Measurements from ENCODE around the gene PRPF6. TPM values are rescaled to one million over a fixed set of nuclear protein-coding genes. Genes with fewer than 3 reads are reported as not detected.

The PRPF6 gene
- polyA plus RNA-seq, 1 donor from 2014 or later, result 91.9 TPM

DNA sequence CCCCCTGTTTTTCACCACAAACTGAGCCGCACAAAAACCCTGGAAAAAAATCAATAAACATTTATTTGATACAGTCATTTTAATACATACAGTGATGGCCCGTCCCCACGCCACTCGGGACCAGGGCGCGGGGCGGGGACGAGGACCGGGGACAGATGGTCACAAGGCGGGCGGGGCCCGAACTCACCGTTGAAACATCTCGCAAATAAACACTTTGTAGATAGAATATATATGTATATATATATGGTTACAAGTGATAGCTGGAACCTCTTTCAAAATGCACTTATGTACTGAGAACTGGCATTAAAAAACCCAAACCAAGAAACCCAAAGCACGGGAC is 24.3 kb upstream of the PRPF6 start:
- H3K36me3 ChIP-seq (ENCODE audit: insufficient read depth, low read length), result no peaks in the 10 kb centered on the region
- H3K4me3 ChIP-seq (ENCODE audit: low read length), result peak overlapping the region; percentile 98
- peak overlapping the region; percentile 28 for H3K27ac ChIP-seq (ENCODE audit: low read length)
- H3K9ac ChIP-seq (ENCODE audit: low read length), result peak overlapping the region; percentile 45
- H4K20me1 ChIP-seq (ENCODE audit: insufficient read depth), result no peaks in the 10 kb centered on the region
- no peaks in the 10 kb centered on the region for H3K9me2 ChIP-seq (ENCODE audit: insufficient read depth, low read length)
- no peaks in the 10 kb centered on the region for H3K27me3 ChIP-seq (ENCODE audit: insufficient read depth, low read depth, low read length)
- TF ChIP-seq POLR2AphosphoS5 (IDR thresholded peaks at IDR 0.05) (no peak), EP300 (conservative IDR thresholded peaks at IDR 0.05; ENCODE audit: poor library complexity, severe bottlenecking) (no peak), TAF1 (IDR thresholded peaks at IDR 0.05; ENCODE audit: low read depth) (no peak), MXI1 (conservative IDR thresholded peaks at IDR 0.05; ENCODE audit: poor library complexity, severe bottlenecking) (no peak), SMC3 (conservative IDR thresholded peaks at IDR 0.05; ENCODE audit: poor library complexity) (no peak), RAD21 (conservative IDR thresholded peaks at IDR 0.05) (no peak), REST (IDR thresholded peaks at IDR 0.05; ENCODE audit: borderline replicate concordance) (no peak), EZH2 (IDR thresholded peaks at IDR 0.05; ENCODE audit: borderline replicate concordance, insufficient read depth, low read length, poor library complexity, severe bottlenecking) (no peak)
- TF ChIP-seq, protein P1, sequence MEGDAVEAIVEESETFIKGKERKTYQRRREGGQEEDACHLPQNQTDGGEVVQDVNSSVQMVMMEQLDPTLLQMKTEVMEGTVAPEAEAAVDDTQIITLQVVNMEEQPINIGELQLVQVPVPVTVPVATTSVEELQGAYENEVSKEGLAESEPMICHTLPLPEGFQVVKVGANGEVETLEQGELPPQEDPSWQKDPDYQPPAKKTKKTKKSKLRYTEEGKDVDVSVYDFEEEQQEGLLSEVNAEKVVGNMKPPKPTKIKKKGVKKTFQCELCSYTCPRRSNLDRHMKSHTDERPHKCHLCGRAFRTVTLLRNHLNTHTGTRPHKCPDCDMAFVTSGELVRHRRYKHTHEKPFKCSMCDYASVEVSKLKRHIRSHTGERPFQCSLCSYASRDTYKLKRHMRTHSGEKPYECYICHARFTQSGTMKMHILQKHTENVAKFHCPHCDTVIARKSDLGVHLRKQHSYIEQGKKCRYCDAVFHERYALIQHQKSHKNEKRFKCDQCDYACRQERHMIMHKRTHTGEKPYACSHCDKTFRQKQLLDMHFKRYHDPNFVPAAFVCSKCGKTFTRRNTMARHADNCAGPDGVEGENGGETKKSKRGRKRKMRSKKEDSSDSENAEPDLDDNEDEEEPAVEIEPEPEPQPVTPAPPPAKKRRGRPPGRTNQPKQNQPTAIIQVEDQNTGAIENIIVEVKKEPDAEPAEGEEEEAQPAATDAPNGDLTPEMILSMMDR (IDR thresholded peaks at IDR 0.05; ENCODE audit: poor library complexity, severe bottlenecking), result no peak
- H2AFZ ChIP-seq (ENCODE audit: low read depth, low read length), result no peak overlapping the region
- H3F3A ChIP-seq (ENCODE audit: insufficient read depth, low read length, poor library complexity, severe bottlenecking), result no peaks in the 10 kb centered on the region
- H3K4me2 ChIP-seq (ENCODE audit: low read length), result peak overlapping the region; percentile 84
- H3K9me3 ChIP-seq (ENCODE audit: low read length), result no peaks in the 10 kb centered on the region
- H3K79me2 ChIP-seq (replicated peaks; ENCODE audit: insufficient read depth, low read length), result peaks cover 32% of the 10 kb centered on the region

DNA sequence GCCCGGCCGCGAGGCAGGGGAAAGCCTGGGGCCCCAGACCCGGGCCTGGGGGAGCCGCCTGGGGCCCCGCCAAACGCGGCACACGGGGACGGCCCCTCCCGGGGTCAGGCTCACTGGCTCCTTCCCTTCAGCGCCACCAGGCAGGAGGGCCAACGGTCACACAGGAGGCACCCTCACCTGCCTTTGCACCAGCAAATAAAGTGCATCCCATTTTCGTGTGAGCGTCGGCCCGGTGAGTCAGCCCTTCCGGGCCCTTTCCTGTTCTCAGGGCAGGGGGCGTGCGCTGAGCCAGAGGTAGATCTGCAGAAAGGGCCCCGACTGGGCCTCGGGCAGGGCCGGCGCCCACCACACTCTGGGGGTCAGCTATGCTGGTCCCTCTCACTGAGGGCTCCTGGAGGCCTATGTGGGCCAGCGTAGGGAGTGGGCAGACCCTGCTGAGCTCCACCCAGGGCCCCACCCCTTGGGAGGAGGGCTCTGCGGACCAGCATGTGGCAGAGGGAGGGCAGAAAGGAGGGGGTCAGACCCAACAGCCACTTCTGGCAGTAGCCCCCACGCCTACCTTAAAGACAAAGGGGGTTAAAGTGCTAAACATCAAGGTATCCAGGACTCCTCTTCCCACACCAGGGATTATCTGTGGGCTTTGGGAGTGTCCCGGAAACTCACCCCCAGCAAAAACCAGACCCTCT is 23.8 kb upstream of the PRPF6 start:
- Histone ChIP-seq H3K9me2 (ENCODE audit: insufficient read depth, low read length) (no peaks in the 10 kb centered on the region), H3K9me3 (ENCODE audit: low read length) (no peaks in the 10 kb centered on the region), H3F3A (ENCODE audit: insufficient read depth, low read length, poor library complexity, severe bottlenecking) (no peaks in the 10 kb centered on the region), H3K27me3 (ENCODE audit: insufficient read depth, low read depth, low read length) (no peaks in the 10 kb centered on the region), H3K4me3 (ENCODE audit: low read length) (peak overlapping the region; percentile 98), H2AFZ (ENCODE audit: low read depth, low read length) (no peak overlapping the region), H3K4me2 (ENCODE audit: low read length) (peak overlapping the region; percentile 84), H4K20me1 (ENCODE audit: insufficient read depth) (no peaks in the 10 kb centered on the region), H3K36me3 (ENCODE audit: insufficient read depth, low read length) (no peaks in the 10 kb centered on the region), H3K9ac (ENCODE audit: low read length) (peak overlapping the region; percentile 45), H3K79me2 (replicated peaks; ENCODE audit: insufficient read depth, low read length) (peaks cover 28% of the 10 kb centered on the region), H3K27ac (ENCODE audit: low read length) (peak overlapping the region; percentile 28)
- TF ChIP-seq, protein P1 (IDR thresholded peaks at IDR 0.05; ENCODE audit: poor library complexity, severe bottlenecking), result no peak
- TF ChIP-seq EP300 (conservative IDR thresholded peaks at IDR 0.05; ENCODE audit: poor library complexity, severe bottlenecking) (no peak), POLR2AphosphoS5 (IDR thresholded peaks at IDR 0.05) (no peak), TAF1 (IDR thresholded peaks at IDR 0.05; ENCODE audit: low read depth) (no peak), SMC3 (conservative IDR thresholded peaks at IDR 0.05; ENCODE audit: poor library complexity) (no peak), EZH2 (IDR thresholded peaks at IDR 0.05; ENCODE audit: borderline replicate concordance, insufficient read depth, low read length, poor library complexity, severe bottlenecking) (no peak), REST (IDR thresholded peaks at IDR 0.05; ENCODE audit: borderline replicate concordance) (no peak), RAD21 (conservative IDR thresholded peaks at IDR 0.05) (no peak), MXI1 (conservative IDR thresholded peaks at IDR 0.05; ENCODE audit: poor library complexity, severe bottlenecking) (no peak)
